Ishikawa (cell line): ENCODE data around the gene SGO1.

Experiments used
- CEBPB ChIP-seq: IDR thresholded peaks from 2 replicates; pipeline ENCODE4 v1.6.1; 2012
- CREB1 ChIP-seq: IDR thresholded peaks from 2 replicates; pipeline ENCODE4 v1.6.1; 2012; ENCODE audit warnings: low read depth
- EGR1 ChIP-seq: IDR thresholded peaks from 2 replicates; pipeline ENCODE4 v1.6.1; 2012
- EP300 ChIP-seq: IDR thresholded peaks from 2 replicates; pipeline ENCODE4 v1.6.1; 2012; ENCODE audit warnings: borderline replicate concordance
- FOXM1 ChIP-seq: IDR thresholded peaks from 2 replicates; pipeline ENCODE4 v1.6.1; 2012; ENCODE audit warnings: low read depth, borderline replicate concordance
- MAX ChIP-seq: IDR thresholded peaks from 2 replicates; pipeline ENCODE4 v1.6.1; 2012
- NFIC ChIP-seq: IDR thresholded peaks from 2 replicates; pipeline ENCODE4 v1.6.1; 2012
- RAD21 ChIP-seq: IDR thresholded peaks from 2 replicates; pipeline ENCODE4 v1.6.1; 2012; ENCODE audit warnings: low read depth
- REST ChIP-seq: IDR thresholded peaks from 2 replicates; pipeline ENCODE4 v1.6.1; 2012; ENCODE audit warnings: low read depth, mild to moderate bottlenecking
- TAF1 ChIP-seq: IDR thresholded peaks from 2 replicates; pipeline ENCODE4 v1.6.1; 2012; ENCODE audit warnings: low read depth, mild to moderate bottlenecking
- TCF12 ChIP-seq: IDR thresholded peaks from 2 replicates; pipeline ENCODE4 v1.6.1; 2012; ENCODE audit warnings: low read depth
- TEAD4 ChIP-seq: IDR thresholded peaks from 2 replicates; pipeline ENCODE4 v1.6.1; 2012
- USF1 ChIP-seq: IDR thresholded peaks from 2 replicates; pipeline ENCODE4 v1.6.1; 2012
- YY1 ChIP-seq: IDR thresholded peaks from 2 replicates; pipeline ENCODE4 v1.6.1; 2012; ENCODE audit warnings: low read depth
- ZBTB7A ChIP-seq: IDR thresholded peaks from 2 replicates; pipeline ENCODE4 v1.6.1; 2012; ENCODE audit warnings: low read depth

SGO1 gene

GRCh38 chr3:20201143-20201542, 15.1 kb upstream of the SGO1 start:
- TF ChIP-seq CEBPB (no peak), EGR1 (no peak), USF1 (no peak), FOXM1 (no peak), MAX (no peak), TCF12 (no peak), TEAD4 (no peak), TAF1 (no peak), REST (no peak), NFIC (no peak), CREB1 (no peak), EP300 (no peak), ZBTB7A (no peak), RAD21 (no peak), YY1 (no peak)

- TF ChIP-seq TEAD4, result no peak
- no peak for TF ChIP-seq ZBTB7A
- no peak for TF ChIP-seq FOXM1
- no peak for TF ChIP-seq RAD21
- no peak for TF ChIP-seq CEBPB
- no peak for TF ChIP-seq YY1
- TF ChIP-seq CREB1, result no peak
Measured at GRCh38 chr3:20197775-20198174, 11.8 kb upstream of the SGO1 start.

- TF ChIP-seq RAD21, result no peak
- TF ChIP-seq CEBPB, result no peak
- TF ChIP-seq EP300, result no peak
- no peak for TF ChIP-seq NFIC
- TF ChIP-seq YY1, result no peak
- TF ChIP-seq REST, result no peak
- TF ChIP-seq CREB1, result no peak
Measured at GRCh38 chr3:20194793-20195460, 8.9 kb upstream of the SGO1 start.

- TF ChIP-seq NFIC, result no peak
- TF ChIP-seq YY1, result no peak
- TF ChIP-seq ZBTB7A, result no peak
- no peak for TF ChIP-seq CEBPB
- no peak for TF ChIP-seq TAF1
- no peak for TF ChIP-seq EP300
- TF ChIP-seq FOXM1, result no peak
- TF ChIP-seq MAX, result no peak
- TF ChIP-seq USF1, result no peak
- TF ChIP-seq CREB1, result no peak
Measured at GRCh38 chr3:20190991-20191390, 5.0 kb upstream of the SGO1 start.

GRCh38 chr3:20186600-20187004, 596 bp upstream of the SGO1 start:
- TF ChIP-seq NFIC (no peak), USF1 (no peak), REST (no peak), EP300 (no peak), TEAD4 (no peak), CEBPB (no peak), TAF1 (no peak), CREB1 (no peak), YY1 (no peak), EGR1 (no peak), TCF12 (no peak), MAX (no peak), ZBTB7A (no peak), RAD21 (no peak)
